Glomerular visceral epithelial cell (primary cell): ENCODE data around the gene RETN.

Source experiments
- DNase-seq: peaks from one replicate; pipeline ENCODE4 v3.0.0-alpha.2; 2016; ENCODE audit errors: extremely low spot score

Gene RETN

DNA sequence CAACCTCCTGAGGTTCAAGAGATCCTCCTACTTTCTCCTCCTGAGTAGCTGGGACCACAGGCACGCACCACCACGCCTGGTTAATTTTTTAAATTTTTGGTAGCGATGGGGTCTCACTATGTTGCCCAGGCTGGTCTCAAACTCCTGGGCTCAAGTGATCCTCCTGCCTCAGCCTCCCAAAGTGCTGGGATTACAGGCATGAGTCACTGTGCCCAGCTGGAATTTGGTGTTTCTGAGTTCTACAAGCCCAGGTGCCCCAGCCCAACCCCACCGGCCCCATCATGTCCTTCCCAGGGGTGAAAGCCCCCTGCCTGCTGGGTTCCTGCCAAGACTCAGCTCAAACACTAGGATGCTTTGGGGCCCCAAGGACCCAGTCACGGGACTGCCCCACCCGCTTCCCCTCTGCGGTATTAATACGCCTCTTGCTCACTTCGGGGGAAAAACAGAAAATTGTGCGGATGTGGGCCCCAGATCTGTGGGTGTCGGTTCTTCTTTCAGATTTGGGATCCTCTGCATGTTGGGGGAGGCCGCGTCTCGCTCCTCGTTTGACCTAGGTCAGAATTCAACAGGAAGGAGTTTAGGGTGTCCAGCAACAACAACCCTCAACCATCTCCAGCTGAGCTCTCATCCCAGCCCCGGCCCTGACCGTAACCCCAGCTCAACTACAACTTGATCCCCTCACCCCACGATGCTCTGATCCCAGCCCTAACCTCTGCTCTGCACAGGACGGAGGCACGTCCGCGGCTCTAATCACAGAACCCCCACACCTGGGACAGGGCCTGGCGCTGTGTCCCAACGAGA lies 36.7 kb downstream of the RETN start:
- no peak for DNase-seq

DNA sequence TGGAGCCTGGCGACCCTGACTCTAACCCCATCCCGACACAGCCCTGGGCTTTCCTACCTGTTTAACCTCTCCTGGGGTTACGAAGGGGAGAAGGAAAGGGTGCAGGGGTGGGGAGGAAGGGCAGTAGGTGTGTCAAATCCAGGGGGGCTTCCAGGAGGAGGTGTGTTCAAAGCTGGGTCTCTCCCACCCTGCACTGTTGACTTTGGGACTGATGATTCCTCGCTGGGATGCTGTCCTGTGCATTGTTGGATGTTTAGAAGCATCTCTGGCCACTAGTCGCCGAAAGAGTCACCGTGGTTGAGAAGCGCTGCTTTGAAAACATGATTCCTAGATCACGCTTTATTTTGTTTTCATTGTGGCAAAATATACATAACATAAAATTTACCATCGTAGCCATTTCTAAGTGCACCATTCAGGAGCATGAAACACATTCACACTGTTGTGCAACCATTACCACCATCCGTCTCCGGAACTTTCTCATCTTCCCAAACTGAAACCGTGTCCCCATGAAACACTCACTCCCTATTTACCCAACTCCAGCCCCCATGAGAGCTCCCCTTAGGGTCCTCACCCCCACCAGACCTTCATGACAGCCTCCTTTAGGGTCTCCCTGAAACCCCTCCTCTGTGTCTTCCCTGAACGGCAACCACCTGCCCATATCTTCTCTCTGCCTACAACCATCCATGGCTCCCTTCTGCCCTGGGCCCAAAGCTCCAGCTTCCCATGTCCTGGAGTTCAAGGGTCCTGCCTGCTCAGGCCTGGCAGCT lies 37.5 kb downstream of the RETN start:
- no peak for DNase-seq

DNA sequence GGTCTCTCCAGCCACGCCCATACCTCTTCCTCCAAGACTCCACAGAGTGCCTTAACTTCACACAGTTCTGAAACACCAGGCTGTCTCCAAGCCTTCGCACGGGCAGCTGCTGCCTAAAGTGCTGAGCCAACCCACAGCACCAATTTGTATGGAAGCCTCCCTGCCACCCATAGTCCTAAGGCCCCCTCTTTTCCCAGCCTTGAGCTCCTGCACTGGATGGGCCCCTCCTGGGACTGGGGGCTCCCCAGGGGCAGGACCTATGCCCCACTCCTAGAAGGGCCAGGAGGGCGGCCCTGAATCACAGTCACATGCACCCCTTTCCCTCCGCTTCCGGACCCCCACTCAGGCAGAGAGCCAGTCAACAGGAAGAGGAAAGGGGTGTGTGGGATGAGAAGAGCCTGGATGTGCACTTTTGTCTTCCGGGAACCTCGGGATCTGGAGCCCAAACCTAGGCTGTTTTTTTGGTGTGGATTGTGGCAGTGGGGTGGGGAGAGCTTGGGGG lies 38.2 kb downstream of the RETN start:
- DNase-seq = no peak

DNA sequence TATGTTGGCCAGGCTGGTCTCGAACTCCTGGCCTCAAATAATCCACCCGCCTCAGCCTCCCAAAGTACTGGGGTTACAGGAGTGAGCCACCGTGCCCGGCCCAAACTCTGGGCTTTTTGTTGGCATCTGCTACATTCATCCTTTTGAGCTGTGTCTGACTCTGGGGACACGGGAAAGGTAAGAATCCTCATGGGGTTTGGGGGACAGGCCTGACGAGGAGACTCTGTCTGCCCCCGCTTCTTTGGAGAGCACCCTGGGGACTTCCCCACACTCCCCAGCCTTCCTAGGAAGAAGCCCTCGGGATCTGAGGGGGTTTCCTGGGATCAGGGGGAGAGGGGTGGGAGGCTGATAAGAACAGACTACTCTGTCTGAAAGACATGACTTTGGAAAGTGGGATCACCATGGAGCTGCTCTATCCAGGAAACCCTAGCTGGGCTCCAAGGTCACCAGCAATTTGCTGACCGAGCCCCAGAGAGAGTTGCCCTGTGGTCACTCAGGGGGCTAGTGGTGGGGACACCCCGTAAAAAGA lies 41.1 kb downstream of the RETN start:
- DNase-seq = no peak

DNA sequence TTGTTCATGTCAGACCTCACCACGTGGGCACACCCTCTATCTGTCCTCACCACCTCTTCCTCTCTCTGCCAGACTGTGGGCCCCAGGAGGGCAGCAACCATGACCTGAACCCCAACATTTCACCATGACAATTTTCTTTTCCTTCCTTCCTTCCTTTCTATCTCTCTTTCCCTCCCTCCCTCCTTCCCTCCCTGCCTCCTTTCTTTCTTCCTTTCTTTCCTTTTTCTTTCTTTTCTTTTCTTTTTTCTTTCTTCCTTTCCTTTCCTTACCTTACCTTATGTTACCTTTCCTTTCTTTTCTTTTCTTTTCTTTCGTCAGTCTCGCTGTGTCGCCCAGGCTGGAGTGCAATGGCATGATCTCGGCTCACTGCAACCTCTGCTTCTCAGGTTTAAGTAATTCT lies 41.8 kb downstream of the RETN start:
- no peak for DNase-seq

DNA sequence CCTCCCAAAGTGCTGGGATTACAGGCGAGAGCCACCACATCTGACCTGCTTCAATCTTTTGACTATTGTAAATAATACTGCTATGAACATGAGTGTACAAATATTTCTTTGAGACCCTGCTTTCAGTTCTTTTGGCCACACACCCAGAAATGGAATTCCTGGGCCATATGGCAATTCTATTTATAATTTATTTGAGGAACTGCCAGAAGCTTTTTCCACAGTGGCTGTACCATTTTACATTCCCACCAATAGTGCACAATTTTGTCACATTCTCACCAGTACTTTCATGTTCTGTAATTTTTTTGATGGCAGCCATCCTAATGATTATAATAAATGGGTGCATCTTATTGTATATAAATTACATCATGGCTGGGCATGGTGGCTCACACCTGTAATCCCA lies 46.8 kb downstream of the RETN start:
- DNase-seq = no peak

DNA sequence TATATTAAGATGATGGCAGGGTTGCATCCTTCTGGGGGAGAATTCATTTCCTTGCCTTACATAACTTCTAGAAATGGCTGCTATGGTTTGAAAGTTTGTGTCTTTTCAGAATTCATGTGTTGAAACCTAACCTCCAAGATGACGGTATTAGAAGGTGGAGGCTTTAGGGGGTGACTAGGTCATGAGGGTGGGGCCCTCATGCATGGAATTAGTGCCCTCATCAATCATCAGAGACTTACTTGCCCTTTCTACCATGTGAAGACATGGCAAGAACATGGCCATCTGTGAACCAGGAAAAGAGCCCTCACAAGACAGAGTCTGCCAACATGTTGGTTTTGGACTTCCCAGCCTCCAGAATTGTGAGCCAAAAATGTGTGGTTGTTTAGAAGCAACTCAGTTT lies 47.9 kb downstream of the RETN start:
- DNase-seq = no peak

DNA sequence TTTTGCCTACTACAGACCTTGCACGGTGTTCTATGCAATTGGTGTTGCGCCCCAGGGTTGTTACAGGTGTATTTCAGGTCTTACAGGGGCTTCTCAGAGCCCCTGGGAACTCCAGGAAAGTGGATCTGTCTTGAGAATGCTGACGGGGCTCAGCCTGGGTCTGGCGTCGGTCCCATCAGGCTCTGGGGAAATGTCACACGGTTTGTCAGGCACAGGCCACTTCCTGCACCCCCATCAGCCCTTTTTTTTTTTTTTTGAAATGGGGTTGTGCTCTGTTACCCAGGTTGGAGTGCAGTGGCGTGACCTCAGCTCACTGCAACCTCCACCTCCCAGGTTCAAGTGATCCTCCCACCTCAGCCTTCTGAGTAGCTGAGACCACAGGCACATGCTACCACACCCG lies 49.8 kb downstream of the RETN start:
- no peak for DNase-seq
